ENCODE data around the gene LDLRAP1.

- peak in 1 of 6 experiments; percentile 7 for TF ChIP-seq CTCF (IDR thresholded peaks at IDR 0.05)
- TF ChIP-seq POLR2AphosphoS5 (IDR thresholded peaks at IDR 0.05), result peak in 1 of 2 donors; percentile 35
- no peak for TF ChIP-seq POLR2A (IDR thresholded peaks at IDR 0.05)
- TF ChIP-seq EP300 (IDR thresholded peaks at IDR 0.05), result no peak
These were observed 24.9 kb downstream of the LDLRAP1 start for GRCh38 chr1:25568090-25568833.

Measured in upper lobe of left lung (tissue), 4 donors.